HG02588 (cell line): ENCODE results near the gene ELP4.
"Not testable (repeated sequence)": the region's sequence is repeated elsewhere in the genome, so short reads cannot be mapped to it uniquely, and the experiment has no call there.

Experiments used
- ATAC-seq: cut with Tn5 transposase; IDR thresholded peaks from one replicate; pipeline ENCODE4 v1.9.1; 2021; ENCODE audit warnings: mild to moderate bottlenecking, moderate library complexity; ENCODE audit not compliant: unreplicated experiment

The ELP4 gene, protein sequence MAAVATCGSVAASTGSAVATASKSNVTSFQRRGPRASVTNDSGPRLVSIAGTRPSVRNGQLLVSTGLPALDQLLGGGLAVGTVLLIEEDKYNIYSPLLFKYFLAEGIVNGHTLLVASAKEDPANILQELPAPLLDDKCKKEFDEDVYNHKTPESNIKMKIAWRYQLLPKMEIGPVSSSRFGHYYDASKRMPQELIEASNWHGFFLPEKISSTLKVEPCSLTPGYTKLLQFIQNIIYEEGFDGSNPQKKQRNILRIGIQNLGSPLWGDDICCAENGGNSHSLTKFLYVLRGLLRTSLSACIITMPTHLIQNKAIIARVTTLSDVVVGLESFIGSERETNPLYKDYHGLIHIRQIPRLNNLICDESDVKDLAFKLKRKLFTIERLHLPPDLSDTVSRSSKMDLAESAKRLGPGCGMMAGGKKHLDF

DNA sequence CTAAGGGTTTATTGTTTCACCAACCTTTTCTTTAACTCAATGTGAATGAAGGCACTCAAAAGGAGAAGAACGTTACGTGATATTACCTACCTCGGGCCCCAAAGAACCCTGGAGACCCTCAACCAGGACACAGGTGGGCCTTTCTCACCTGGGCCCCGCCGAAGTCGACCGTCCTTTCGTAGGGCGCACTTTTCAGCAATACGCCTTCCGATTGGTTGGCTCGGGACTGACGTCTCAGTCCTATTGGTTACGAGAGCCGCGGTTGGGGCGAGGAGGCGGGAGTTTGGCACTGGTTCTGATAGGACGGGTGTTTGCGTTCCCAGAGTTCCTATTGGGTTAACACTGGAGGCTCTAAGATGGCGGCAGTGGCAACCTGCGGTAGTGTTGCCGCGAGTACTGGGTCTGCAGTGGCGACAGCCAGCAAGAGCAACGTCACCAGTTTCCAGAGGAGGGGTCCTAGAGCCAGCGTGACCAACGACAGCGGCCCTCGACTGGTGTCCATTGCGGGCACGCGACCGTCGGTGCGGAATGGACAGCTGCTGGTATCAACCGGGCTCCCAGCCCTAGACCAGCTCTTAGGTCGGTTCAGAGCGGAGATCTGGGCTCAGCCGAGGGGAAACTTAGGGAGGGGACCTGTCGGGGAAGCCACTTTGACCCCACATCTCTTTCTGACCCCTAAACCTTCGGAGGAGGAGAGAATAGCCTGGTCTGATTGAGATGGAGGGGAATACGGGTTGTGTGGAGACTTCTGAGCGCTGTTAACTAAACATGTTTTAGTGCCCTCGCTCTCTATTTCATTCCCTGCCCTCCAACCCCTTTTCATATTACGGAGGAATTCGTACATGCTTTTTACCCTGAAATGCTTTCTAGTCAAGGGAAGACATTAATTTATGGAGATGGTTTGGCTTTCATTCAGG, at the start of gene ELP4, which contains the start of gene IMMP1L:
ELP4 (plus strand) TSS at position 339 of the 917 bp plus-strand sequence; CDS start at position 357, 18 bp downstream.
IMMP1L (minus strand) TSS at position 194 of the 917 bp plus-strand sequence. CDS start 46,346 bp downstream, outside the sequence.
- ATAC-seq: peak; percentile 100

DNA sequence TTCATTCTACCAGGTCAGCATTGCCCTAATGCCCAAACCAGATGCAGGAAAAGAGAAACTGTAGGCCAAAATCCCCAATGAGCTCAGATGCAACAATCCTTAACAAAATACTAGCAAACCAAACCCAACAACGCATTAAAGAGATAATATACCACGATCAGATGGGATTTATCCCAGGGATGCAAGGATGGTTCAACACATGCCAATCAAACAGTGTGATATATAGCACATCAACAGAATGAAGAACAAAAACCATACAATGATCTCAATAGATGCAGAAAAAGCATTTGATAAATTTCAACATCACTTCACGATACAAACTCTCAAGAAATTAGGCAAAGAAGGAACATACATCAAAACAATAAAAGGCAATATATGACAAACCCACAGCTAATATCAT, 45.1 kb upstream of the ELP4 start:
- no peak for ATAC-seq

DNA sequence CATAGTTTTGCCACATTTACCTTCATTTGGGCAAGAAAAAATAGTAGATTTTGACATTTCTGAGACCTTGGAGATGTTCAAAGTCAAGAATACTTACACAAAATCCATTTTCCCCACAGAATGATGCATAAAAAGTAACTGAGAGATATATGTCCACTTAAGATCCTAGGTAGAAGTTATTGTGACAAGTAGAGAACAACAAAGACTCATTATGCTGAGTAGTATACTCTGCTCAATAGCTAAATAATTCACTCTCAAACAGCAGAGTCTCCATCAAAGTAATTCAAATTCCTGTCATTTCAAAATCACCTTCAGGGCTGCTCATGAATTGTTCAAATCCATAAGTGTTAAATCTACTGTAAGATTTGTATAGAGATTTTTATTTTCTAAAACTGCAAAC, 35.5 kb upstream of the ELP4 start:
- no peak for ATAC-seq

DNA sequence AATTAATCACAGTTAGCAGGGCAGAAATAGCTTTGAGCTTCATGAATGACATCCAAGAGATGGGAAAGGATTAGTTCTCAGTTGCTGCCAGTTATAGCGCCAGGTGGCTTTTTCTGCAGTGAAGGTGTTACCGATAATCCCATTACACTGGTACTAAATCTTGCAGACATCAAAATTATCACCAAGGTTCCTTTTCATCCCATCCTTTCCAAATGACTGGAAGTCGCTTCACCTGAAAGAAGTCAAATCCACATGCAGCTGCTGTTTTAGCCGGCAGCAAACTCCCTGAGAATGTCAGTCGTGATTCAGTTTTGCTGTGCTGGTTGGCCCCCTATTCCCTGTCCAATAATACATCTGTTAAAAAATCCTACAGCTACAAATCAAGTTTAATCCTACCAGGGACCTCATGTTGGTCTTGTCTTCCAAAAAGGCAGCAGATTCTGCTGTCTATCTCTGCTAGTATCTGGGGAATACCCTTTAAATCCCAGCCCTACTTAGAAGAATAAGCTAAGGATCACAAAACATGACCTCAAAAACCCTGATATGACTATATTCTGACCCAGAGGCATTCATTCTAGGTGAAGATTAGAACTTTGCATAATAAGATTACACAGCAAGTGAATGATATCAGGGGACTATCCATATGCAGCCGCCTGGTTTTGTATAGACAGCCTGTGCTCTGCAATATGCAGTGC, 31.9 kb upstream of the ELP4 start:
- no peak for ATAC-seq

DNA sequence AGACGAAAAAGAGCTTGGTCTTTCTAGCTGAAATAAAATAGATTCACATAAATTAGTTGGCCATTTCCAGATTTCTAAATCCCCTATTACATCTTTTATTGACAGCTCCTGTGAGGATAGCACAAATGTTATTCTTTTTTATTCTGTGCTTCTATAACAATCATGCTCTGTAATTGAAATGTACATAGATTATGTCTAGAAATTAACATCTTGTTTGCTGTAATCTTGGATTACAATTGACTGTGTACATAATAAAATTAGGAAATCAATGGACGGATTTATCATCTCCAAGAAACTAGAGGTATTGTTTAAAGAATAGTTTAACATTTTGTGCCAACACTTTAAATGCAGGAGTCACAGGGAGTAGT, 31.4 kb upstream of the ELP4 start:
- ATAC-seq: no peak

DNA sequence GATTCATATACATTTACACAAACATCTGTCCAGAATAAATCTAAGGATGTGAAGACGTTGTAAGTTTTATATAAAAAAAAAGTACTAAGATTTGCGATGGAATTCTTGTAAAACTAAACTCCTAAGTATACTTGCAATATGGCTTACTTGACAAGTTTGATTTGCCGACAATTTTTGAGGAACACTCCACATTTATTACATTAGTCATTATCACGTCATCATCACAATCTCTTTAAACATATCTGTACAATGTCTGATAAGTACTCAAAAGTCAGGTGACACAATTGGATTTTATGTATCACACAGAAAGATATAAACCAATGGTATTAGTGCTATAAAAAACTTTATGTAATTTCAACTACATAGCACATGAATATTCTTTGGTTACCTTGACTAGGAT, 30.5 kb upstream of the ELP4 start:
- ATAC-seq: no peak

DNA sequence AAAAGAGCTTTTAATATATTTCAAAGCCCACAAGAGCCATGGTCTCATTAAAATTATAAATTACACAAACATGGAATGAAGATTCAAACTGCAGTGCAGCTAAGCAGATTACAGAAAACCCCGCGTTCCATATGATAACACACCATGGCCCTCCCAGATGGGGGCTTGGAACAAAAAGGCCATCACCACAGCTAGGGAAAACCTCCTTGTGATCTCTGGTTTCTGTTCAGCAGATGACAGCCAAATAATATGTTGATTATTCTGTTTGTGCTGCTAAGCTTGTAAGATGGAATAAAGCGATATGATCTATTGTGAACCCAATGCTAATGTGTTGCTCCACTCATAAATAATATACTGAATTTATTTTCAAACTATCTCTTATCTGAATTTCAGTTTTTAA, 28.6 kb upstream of the ELP4 start:
- ATAC-seq: no peak

DNA sequence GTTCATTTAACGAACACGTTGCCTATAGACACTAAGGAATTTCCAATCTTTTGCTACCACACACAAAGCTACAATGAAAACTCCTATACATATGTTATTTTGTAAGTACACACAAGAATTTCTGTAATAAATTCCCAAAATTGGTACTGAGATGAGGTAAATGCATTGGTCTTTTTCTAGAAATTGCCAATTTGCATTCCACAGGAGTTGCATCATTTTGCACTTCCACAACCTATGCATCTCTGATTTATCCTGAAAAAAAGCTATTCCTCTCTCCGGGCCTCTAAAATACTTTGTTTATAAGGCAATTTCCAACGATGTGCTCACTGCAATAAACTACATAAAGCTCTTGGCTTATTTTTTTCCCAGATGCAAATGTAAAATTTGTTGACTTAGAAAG, 25.1 kb upstream of the ELP4 start:
- no peak for ATAC-seq

DNA sequence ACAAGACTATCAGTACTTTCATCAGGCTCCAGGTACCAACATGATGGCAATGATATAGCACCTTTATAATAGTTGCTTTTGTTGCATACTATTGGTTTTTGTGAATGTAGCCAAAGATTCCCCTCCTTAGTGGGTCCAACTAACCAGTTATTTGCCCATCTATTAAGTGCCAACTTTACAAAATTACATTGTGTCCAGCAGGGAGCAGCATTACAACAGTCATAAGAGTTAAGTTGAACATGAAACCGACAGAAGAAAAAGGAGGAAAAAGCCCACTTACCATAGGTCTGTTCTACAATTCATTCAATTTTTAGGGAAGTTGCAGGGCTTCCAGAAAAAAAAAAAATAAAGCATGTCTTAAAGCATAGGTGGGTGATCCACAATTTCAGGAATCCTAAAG, 21.7 kb upstream of the ELP4 start:
- ATAC-seq: no peak

DNA sequence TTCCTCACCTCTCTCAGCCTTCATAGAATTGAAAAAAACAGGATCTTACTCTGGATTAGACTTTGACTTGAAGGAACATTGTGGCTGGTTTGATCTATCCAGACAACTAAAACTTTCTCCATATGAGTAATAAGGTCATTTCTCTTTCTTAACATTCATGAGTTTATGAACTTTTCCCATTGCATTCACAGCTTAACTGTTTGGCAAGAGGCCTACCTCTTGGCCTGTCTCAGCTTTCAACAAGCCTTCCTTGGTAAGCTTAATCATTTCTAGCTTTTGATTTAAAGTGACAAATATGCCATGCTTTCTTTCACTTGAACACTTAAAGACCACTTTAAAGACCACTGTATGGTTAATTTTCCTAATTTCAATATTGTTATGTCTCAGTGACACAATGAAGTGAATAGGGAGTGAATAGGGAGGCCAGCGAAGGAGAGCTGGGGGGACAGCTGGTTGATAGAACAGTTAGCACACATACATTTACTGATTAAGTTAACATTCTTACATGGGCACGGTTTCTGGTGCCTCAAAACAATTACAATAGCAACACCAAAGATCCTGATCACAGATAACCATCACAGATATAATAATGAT, 17.1 kb upstream of the ELP4 start:
- no peak for ATAC-seq

DNA sequence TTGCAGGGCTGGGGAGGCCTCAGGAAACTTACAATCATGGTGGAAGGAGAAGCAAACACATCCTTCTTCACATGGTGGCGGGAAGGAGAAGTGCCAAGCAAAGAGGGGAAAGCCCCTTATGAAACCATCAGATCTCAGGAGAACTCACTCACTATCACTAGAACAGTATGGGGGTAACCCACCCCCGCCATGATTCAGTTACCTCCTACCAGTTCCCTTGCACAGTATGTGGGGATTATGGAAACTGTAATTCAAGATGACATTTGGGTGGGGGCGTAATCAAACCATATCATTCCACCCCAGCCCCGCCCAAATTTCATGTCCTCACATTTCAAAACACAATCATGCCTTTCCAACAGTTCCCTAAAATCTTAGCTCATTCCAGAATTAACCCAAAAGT, 16.3 kb upstream of the ELP4 start:
- ATAC-seq: no peak

DNA sequence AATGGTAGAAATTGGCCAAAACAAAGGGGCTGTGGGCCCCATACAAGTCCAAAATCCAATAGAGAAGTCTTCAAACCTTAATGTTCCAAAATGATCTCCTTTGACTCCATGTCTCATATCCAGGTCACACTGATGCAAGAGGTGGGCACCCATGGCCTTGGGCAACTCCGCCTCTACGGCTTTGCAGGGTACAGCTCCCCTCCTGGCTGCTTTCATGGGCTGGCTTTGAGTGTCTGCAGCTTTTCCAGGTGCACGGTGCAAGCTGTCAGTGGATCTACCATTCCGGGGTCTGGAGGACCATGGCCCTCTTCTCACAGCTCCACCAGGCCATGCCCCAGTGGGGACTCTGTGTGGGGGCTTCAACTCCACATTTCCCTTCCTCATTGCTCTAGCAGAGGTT, 15.8 kb upstream of the ELP4 start:
- not testable (repeated sequence) for ATAC-seq

DNA sequence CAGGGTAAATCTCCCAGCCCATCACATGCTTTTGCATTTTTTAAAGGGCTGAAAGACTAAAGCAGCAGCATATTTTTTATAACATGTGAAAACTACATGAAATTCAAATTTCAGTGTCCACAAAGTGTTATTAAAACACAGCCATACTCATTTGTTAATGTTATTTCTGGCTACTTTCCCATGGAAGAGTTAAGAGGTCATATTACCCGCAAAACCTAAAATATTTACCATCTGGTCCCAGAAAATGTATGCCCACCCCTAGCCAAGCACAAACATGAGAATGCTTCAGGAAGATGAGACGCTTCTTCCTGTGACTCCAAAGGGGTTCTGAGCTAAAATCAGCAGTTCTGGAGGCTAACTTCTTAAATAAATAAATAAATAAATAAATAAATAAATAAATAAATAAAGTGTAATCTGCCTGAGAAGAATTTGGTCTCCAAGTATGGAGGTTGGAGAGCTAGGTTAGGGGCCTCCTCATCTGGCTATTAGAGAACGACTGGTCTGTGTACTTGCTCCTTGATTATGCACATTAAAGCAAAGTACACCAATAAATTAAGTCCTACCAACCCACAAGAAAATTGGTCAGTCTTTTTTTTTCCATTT, 9.9 kb upstream of the ELP4 start:
- ATAC-seq: no peak

DNA sequence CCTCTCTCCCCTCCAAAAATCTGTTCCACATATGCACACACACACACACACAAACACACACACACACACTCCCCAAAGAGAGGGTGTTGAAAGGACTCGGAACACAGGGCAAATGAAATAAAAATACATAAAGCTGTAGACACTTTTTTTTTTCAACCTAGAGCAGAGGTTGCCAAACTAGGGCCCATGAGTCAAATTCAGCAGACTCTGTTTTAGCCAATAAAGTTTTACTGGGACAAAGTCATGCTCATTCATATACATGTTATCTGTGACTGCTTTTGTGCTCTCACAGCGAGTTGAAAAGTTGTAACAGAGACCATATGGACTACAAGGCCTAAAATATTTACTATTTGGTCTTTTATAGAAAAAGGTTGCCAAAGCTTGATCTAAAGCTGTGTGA, 9.0 kb upstream of the ELP4 start:
- ATAC-seq: no peak

DNA sequence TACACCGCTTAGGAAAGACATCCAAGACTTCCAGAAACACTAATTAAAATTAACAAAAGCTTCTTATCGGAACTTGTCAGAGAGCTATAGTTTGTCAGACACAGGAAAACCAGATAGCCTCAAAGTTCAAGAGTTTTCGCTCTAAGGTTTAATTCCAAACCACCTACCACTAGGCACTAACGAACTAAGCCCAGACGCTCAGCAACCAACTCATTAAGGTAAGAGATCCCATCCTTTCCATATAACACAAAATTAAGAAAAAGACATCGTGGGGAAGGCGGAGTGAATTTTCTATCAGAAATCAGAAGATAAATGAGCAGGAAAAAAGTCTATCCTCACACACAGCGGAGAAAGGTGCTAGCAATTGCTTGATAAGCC, 527 bp upstream of the ELP4 start:
- peak; percentile 1 for ATAC-seq

DNA sequence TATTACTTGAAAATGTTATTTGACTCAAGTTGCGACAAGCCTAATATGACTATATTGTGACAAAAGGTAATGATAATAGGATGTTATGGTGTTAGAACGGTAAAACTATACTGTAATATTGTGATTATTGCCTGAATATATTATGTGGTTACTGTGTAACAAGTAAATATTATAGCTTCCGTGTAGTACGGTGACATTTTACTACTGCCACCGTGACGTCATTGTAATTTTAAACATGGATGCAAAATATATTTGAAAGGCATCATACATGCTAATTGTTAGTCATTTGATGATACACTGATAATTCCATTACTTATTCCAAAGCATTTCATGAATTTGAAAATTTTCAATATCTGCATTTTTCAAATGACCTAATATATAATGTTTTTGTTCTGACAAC, 2.5 kb downstream of the ELP4 start:
- no peak for ATAC-seq

DNA sequence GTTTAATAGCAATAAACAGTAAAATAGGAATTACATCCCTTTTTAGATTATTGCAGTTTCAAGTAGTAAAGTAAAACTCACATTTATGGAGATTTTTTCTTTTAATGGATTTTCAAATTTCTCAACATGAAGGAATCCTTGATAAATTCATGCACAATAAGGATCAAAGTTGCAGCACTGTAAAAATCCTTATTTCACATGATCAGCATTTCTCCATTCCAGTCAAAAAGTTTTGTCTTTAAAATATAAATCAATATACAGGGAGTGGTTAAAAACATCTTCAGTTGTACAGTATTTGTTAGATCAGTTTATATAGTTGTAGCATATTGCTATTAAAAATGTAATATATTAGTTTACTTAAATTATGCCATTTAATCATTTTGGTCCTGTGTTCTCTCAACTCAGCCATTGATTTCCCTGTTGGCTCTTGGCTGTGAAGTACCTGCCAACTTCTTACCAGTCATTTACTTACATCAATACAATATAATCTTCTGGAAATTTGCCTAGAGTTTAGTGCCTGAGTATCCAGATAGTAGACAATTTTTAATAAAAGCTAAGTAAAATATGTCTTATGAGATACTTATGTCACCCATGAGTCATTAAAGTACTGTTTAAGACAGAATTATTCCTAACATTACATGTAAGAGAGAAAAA, 12.1 kb downstream of the ELP4 start:
- ATAC-seq: no peak

DNA sequence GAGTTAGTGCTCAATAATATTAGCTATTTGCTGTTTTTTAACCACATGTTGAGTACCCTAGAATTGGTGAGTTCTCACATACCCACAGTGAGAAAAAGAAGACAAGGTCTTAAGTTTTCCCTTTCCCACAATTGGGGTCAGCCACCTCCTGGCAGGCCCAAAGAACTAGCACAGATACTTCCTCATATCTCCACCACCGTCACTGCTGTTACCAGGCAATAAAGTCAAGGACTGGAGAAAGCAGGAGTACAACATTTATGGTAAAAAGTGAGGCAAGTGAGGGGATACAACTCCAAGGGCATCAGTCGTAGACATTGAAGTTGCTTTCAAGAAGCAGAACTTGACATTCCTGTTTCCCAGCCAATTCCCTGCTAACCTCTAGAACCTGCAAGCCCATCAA, 19.6 kb downstream of the ELP4 start:
- ATAC-seq: no peak

DNA sequence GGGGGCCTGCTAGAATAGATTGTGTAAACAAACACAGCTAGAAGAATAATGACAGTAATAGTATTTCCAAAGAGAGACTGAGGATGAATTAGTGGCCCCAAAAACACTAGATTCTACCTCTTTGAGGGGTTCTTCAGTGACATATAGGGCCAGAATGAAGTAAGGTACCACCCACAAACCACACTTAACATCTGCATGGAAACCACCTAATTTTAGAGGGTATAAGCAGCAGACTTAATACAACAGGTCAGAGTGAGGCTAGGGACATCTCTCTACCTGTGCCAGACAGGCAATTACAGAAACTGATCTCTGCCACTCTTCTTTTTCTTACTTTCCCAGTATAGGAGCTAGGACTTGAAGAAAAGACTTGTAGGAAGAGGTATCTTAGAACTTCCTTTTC, 20.1 kb downstream of the ELP4 start:
- peak; percentile 54 for ATAC-seq

DNA sequence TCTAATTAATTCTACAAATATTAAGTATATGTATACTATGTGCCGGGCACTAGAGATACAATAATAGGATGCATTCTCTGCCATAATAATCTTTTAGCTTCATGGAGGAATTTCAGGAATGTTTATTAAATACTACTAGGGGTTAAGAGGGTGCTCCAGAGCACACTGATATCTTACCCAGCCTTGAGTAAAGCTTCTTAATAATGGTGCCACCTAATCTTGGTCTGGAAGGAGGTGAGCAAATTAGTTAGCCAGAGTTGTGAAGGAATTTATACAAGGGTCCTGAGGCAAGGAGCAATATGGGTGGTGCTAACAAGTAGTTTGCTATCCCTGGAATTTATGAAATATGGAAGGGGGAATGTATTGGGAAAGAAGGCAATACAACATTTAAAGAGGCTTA, 21.7 kb downstream of the ELP4 start:
- ATAC-seq: no peak
